ENCODE data around the gene DHX38.

Gene DHX38

GRCh38 chr16:72098936-72099335 is 5.3 kb downstream of the DHX38 start:
- H3K4me3 ChIP-seq (ENCODE audit: low read length, poor library complexity, severe bottlenecking): no peak overlapping the region
- H3K4me2 ChIP-seq (ENCODE audit: low read depth, low read length, poor library complexity, severe bottlenecking): no peak overlapping the region
- H3K36me3 ChIP-seq (ENCODE audit: insufficient read depth, low read length): peaks cover 61% of the 10 kb centered on the region; the same call in 1 of the 2 replicates
- no peak overlapping the region for H2AFZ ChIP-seq (ENCODE audit: low read length)
- H3K4me1 ChIP-seq (ENCODE audit: insufficient read depth, low read length, poor library complexity, severe bottlenecking): peaks cover 16% of the 10 kb centered on the region
- H3F3A ChIP-seq (ENCODE audit: low read depth): no peaks in the 10 kb centered on the region
- no peak overlapping the region for H3K9ac ChIP-seq (ENCODE audit: low read depth, low read length, poor library complexity, severe bottlenecking)
- no peaks in the 10 kb centered on the region for H3K9me2 ChIP-seq (replicated peaks; ENCODE audit: low read depth, low read length)
- peaks cover 35% of the 10 kb centered on the region for H3K79me2 ChIP-seq (ENCODE audit: insufficient read depth, low read length)
- no peaks in the 10 kb centered on the region for H3K27me3 ChIP-seq (ENCODE audit: insufficient read depth, low read length, poor library complexity, severe bottlenecking)
- no peaks in the 10 kb centered on the region for H3K9me3 ChIP-seq (ENCODE audit: insufficient read depth, low read depth, low read length)
- no peak for TF ChIP-seq EZH2phosphoT487 (IDR thresholded peaks at IDR 0.05; ENCODE audit: borderline replicate concordance)
- no peak for TF ChIP-seq CTCF (conservative IDR thresholded peaks at IDR 0.05; ENCODE audit: low read length)
- H4K20me1 ChIP-seq (ENCODE audit: insufficient read depth, low read length, poor library complexity, severe bottlenecking): peaks cover 15% of the 10 kb centered on the region

- Histone ChIP-seq H3K9me2 (replicated peaks; ENCODE audit: low read depth, low read length) (no peaks in the 10 kb centered on the region), H3F3A (ENCODE audit: low read depth) (no peaks in the 10 kb centered on the region), H3K9me3 (ENCODE audit: insufficient read depth, low read depth, low read length) (no peaks in the 10 kb centered on the region), H3K9ac (ENCODE audit: low read depth, low read length, poor library complexity, severe bottlenecking) (no peak overlapping the region), H3K4me3 (ENCODE audit: low read length, poor library complexity, severe bottlenecking) (no peak overlapping the region), H4K20me1 (ENCODE audit: insufficient read depth, low read length, poor library complexity, severe bottlenecking) (peaks cover 11% of the 10 kb centered on the region), H3K4me2 (ENCODE audit: low read depth, low read length, poor library complexity, severe bottlenecking) (no peak overlapping the region), H3K36me3 (ENCODE audit: insufficient read depth, low read length) (peaks cover 66% of the 10 kb centered on the region; the same call in 1 of the 2 replicates), H3K4me1 (ENCODE audit: insufficient read depth, low read length, poor library complexity, severe bottlenecking) (peaks cover 16% of the 10 kb centered on the region), H3K27me3 (ENCODE audit: insufficient read depth, low read length, poor library complexity, severe bottlenecking) (no peaks in the 10 kb centered on the region), H2AFZ (ENCODE audit: low read length) (no peak overlapping the region), H3K79me2 (ENCODE audit: insufficient read depth, low read length) (peaks cover 30% of the 10 kb centered on the region)
- TF ChIP-seq EZH2phosphoT487 (IDR thresholded peaks at IDR 0.05; ENCODE audit: borderline replicate concordance) (no peak), CTCF (conservative IDR thresholded peaks at IDR 0.05; ENCODE audit: low read length) (peak; percentile 64)
Measured at GRCh38 chr16:72099377-72099818, 5.8 kb downstream of the DHX38 start.

- TF ChIP-seq EZH2phosphoT487 (IDR thresholded peaks at IDR 0.05; ENCODE audit: borderline replicate concordance) (no peak), CTCF (conservative IDR thresholded peaks at IDR 0.05; ENCODE audit: low read length) (no peak)
- H3K9me2 ChIP-seq (replicated peaks; ENCODE audit: low read depth, low read length): no peaks in the 10 kb centered on the region
- H2AFZ ChIP-seq (ENCODE audit: low read length): no peak overlapping the region
- H3K4me1 ChIP-seq (ENCODE audit: insufficient read depth, low read length, poor library complexity, severe bottlenecking): peaks cover 2% of the 10 kb centered on the region
- no peak overlapping the region for H3K9ac ChIP-seq (ENCODE audit: low read depth, low read length, poor library complexity, severe bottlenecking)
- H3K27me3 ChIP-seq (ENCODE audit: insufficient read depth, low read length, poor library complexity, severe bottlenecking): no peaks in the 10 kb centered on the region
- H3F3A ChIP-seq (ENCODE audit: low read depth): no peaks in the 10 kb centered on the region
- peaks cover 12% of the 10 kb centered on the region; the same call in 1 of the 2 replicates for H3K79me2 ChIP-seq (ENCODE audit: insufficient read depth, low read length)
- no peak overlapping the region for H3K4me3 ChIP-seq (ENCODE audit: low read length, poor library complexity, severe bottlenecking)
- H3K36me3 ChIP-seq (ENCODE audit: insufficient read depth, low read length): peaks cover 84% of the 10 kb centered on the region; the same call in 1 of the 2 replicates
- no peaks in the 10 kb centered on the region for H3K9me3 ChIP-seq (ENCODE audit: insufficient read depth, low read depth, low read length)
- H3K4me2 ChIP-seq (ENCODE audit: low read depth, low read length, poor library complexity, severe bottlenecking): no peak overlapping the region
- no peaks in the 10 kb centered on the region for H4K20me1 ChIP-seq (ENCODE audit: insufficient read depth, low read length, poor library complexity, severe bottlenecking)
Measured at GRCh38 chr16:72101195-72101594, 7.5 kb downstream of the DHX38 start.

All from Loucy (cell line).